IMR-90 (cell line): ENCODE data around the gene TXNRD1. TPM values are rescaled to one million over a fixed set of nuclear protein-coding genes. Genes with fewer than 3 reads are reported as not detected.
A peak's percentile ranks its signal among the peaks of the same experiment; 100 is the strongest.

Source experiments
- ATAC-seq: fragments of 200-7000 bp; cut with Tn5 transposase; 2 replicates; pipeline ENCODE4 v1.9.1; 2020; ENCODE audit warnings: low read depth, mild to moderate bottlenecking, moderate library complexity
- BruUV-seq: library from RNA; stranded (reverse); fragments of 400-500 nt; replicated peaks from 2 replicates; lab custom pipeline; 2021; lab: Mats Ljungman, UMichigan
- CTCF ChIA-PET: fragments of 300-600 bp; formaldehyde crosslinking; extraction: SDS; loops from one replicate; lab custom pipeline; 2021; ENCODE audit warnings: antibody characterized with exemption; lab: Yijun Ruan, JAX
- POLR2A ChIA-PET: fragments of 300-600 bp; sonication (Branson Sonifier 250); formaldehyde crosslinking; loops from one replicate; lab custom pipeline; 2022; ENCODE audit warnings: antibody characterized with exemption; ENCODE audit not compliant: unreplicated experiment; lab: Charles Lee
- DNase-seq: peaks from one replicate; pipeline ENCODE4 v3.0.0; 2013
- H2AFZ ChIP-seq: replicated peaks from 2 replicates; pipeline ENCODE3; 2013; ENCODE audit warnings: low read length, mild to moderate bottlenecking; ENCODE audit not compliant: poor library complexity
- H2AK5ac ChIP-seq: 2 replicates; pipeline ENCODE4 v1.6.1; 2013; ENCODE audit warnings: low read depth, low read length, inconsistent platforms
- H2AK9ac ChIP-seq: replicated peaks from 2 replicates; pipeline ENCODE3; 2013; ENCODE audit warnings: mild to moderate bottlenecking, low read depth, low read length, moderate library complexity; ENCODE audit not compliant: poor library complexity
- H2BK120ac ChIP-seq: 2 replicates; pipeline ENCODE4 v1.6.1; 2013; ENCODE audit warnings: low read depth, low read length, inconsistent platforms
- H2BK15ac ChIP-seq: 3 replicates; pipeline ENCODE4 v1.6.1; 2013; ENCODE audit warnings: low read depth, low read length, inconsistent platforms
- H2BK20ac ChIP-seq: 2 replicates; pipeline ENCODE4 v1.6.1; 2013; ENCODE audit warnings: low read depth, mild to moderate bottlenecking, inconsistent platforms, low read length, moderate library complexity
- H2BK5ac ChIP-seq: 2 replicates; pipeline ENCODE4 v1.6.1; 2013; ENCODE audit warnings: mild to moderate bottlenecking, low read depth, low read length, inconsistent platforms; ENCODE audit not compliant: poor library complexity, severe bottlenecking
- H3K14ac ChIP-seq: replicated peaks from 2 replicates; pipeline ENCODE4 v1.6.1; 2013; ENCODE audit warnings: low read depth, low read length, inconsistent platforms
- H3K18ac ChIP-seq: 2 replicates; pipeline ENCODE4 v1.6.1; 2013; ENCODE audit warnings: low read depth, low read length, control low read depth
- H3K23ac ChIP-seq: 2 replicates; pipeline ENCODE4 v1.6.1; 2013; ENCODE audit warnings: low read depth, low read length, inconsistent platforms
- H3K27ac ChIP-seq: 2 replicates; pipeline ENCODE4 v1.5.1; 2013; ENCODE audit warnings: mild to moderate bottlenecking, control low read depth, low read length; ENCODE audit not compliant: insufficient read depth
- H3K27me3 ChIP-seq: 2 replicates; pipeline ENCODE4 v1.6.1; 2013; ENCODE audit warnings: low read length; ENCODE audit not compliant: control insufficient read depth, insufficient read depth
- H3K36me3 ChIP-seq: 2 replicates; pipeline ENCODE4 v1.6.1; 2013; ENCODE audit warnings: low read length, mixed read lengths; ENCODE audit not compliant: control insufficient read depth, insufficient read depth
- H3K4ac ChIP-seq: 2 replicates; pipeline ENCODE4 v1.6.1; 2013; ENCODE audit warnings: low read depth, low read length, inconsistent platforms
- H3K4me1 ChIP-seq: 2 replicates; pipeline ENCODE4 v1.6.1; 2013; ENCODE audit warnings: low read length, mixed read lengths; ENCODE audit not compliant: control insufficient read depth, insufficient read depth
- H3K4me2 ChIP-seq: 2 replicates; pipeline ENCODE4 v1.6.1; 2013; ENCODE audit warnings: low read depth, mild to moderate bottlenecking, control low read depth, low read length, moderate library complexity
- H3K4me3 ChIP-seq: 2 replicates; pipeline ENCODE4 v1.5.1; 2013; ENCODE audit warnings: low read depth, mild to moderate bottlenecking, control low read depth, low read length, moderate library complexity; ENCODE audit not compliant: insufficient read depth
- H3K56ac ChIP-seq: 2 replicates; pipeline ENCODE4 v1.6.1; 2013; ENCODE audit warnings: low read length, inconsistent platforms; ENCODE audit not compliant: insufficient read depth; ENCODE audit errors: extremely low read depth
- H3K79me1 ChIP-seq, 2 experiments: 2 replicates each; pipeline ENCODE4 v1.6.1; 2013; ENCODE audit warnings: low read length in 2 of 2, inconsistent platforms in 1 of 2, low read depth in 1 of 2
- H3K9ac ChIP-seq: 2 replicates; pipeline ENCODE4 v1.6.1; 2013; ENCODE audit warnings: low read depth, low read length, control low read depth
- H3K9me1 ChIP-seq: 2 replicates; pipeline ENCODE4 v1.6.1; 2013; ENCODE audit warnings: low read length, inconsistent platforms; ENCODE audit not compliant: insufficient read depth
- H3K9me3 ChIP-seq: 2 replicates; pipeline ENCODE4 v1.6.1; 2013; ENCODE audit warnings: low read length; ENCODE audit not compliant: control insufficient read depth, insufficient read depth
- H4K20me1 ChIP-seq: 2 replicates; pipeline ENCODE4 v1.6.1; 2013; ENCODE audit warnings: low read length, inconsistent platforms; ENCODE audit not compliant: insufficient read depth
- H4K5ac ChIP-seq: 2 replicates; pipeline ENCODE4 v1.6.1; 2013; ENCODE audit warnings: mild to moderate bottlenecking, low read depth, low read length, control low read depth
- H4K8ac ChIP-seq, 2 experiments: 2 replicates each; pipeline ENCODE4 v1.6.1; 2013; ENCODE audit warnings: low read depth in 2 of 2, low read length in 2 of 2, control low read depth in 1 of 2, inconsistent platforms in 1 of 2
- H4K91ac ChIP-seq: 2 replicates; pipeline ENCODE4 v1.6.1; 2013; ENCODE audit warnings: low read depth, low read length, inconsistent platforms; ENCODE audit not compliant: insufficient read depth
- CHD1 ChIP-seq: IDR thresholded peaks from 2 replicates; pipeline ENCODE4 v1.6.1; 2012; ENCODE audit warnings: low read depth, low read length, improper control_type of control experiment
- ELK1 ChIP-seq: fragments of 150-350 bp; IDR thresholded peaks from 2 replicates; pipeline ENCODE4 v1.6.1; 2016; ENCODE audit warnings: low read depth, mild to moderate bottlenecking, low read length, moderate library complexity, borderline replicate concordance
- WGBS, 2 experiments: methylation state at CpG; one replicate each; pipeline versions ENCODE4 v1.1.5 to v1.1.7; 2013; ENCODE audit warnings: missing lambda C conversion rate in 2 of 2; ENCODE audit not compliant: insufficient read length in 1 of 2; ENCODE audit errors: extremely low coverage in 2 of 2; 5-methylcytosine and 5-hydroxymethylcytosine counted together
- dilution Hi-C: fragments of 300-500 bp; cut with HindIII; formaldehyde crosslinking; loops from one replicate; pipeline ENCODE4 v1.14.3; 2018; ENCODE audit warnings: low sequenced_read_pairs; ENCODE audit not compliant: unreplicated experiment
- in situ Hi-C: fragments of 300-500 bp; cut with MboI; formaldehyde crosslinking; loops from 3 replicates; pipeline ENCODE4 v1.14.3; 2019; ENCODE audit warnings: low sequenced_read_pairs, inconsistent platforms, mixed read lengths
- intact Hi-C: fragments of 100-400 bp; cut with micrococcal nuclease; formaldehyde crosslinking; loops from 2 replicates; pipeline ENCODE4 v1.10.0; 2022
- polyA plus RNA-seq, 3 experiments: library from polyadenylated mRNA; depleted of rRNA; stranded (reverse); fragments of >200 nt; gene quantifications; 2 replicates each; pipeline ENCODE4 v1.2.3, GENCODE V29; 2012; ENCODE audit warnings: low replicate concordance in 1 of 3
- total RNA-seq: library from RNA; depleted of rRNA; stranded (reverse); fragments of >200 nt; gene quantifications from 2 replicates; pipeline ENCODE4 v1.2.3, GENCODE V29; 2012

Gene TXNRD1
- total and polyA plus RNA-seq, 2 of the 4 experiments (the other 2 are of a cell fraction), result 379 to 582 TPM

GRCh38 chr12:104305349-104305748, 89.8 kb downstream of the TXNRD1 start:
- H2BK20ac ChIP-seq, result no peak overlapping the region
- in situ Hi-C loops (no loop called here), intact Hi-C loops (no loop called here), dilution Hi-C loops (no loop called here)
- H3K56ac ChIP-seq, result no peak overlapping the region
- DNase-seq (no peak), ATAC-seq (no peak)
- H2AFZ ChIP-seq, result no peak overlapping the region
- H2BK120ac ChIP-seq, result no peak overlapping the region
- TF ChIP-seq CHD1, result no peak
- no peak for TF ChIP-seq ELK1
- H4K20me1 ChIP-seq, result peaks cover 98% of the 10 kb centered on the region
- H3K27ac ChIP-seq, result no peak overlapping the region; the same call in 1 of the 2 replicates
- no peak overlapping the region for H4K91ac ChIP-seq
- POLR2A ChIA-PET, result no interaction called here
- no peak overlapping the region for H4K8ac ChIP-seq
- H3K14ac ChIP-seq, result no peak overlapping the region
- H3K23ac ChIP-seq, result no peak overlapping the region
- no peaks in the 10 kb centered on the region for H3K9me3 ChIP-seq
- no peak overlapping the region for H2AK9ac ChIP-seq
- CTCF ChIA-PET, result no interaction called here
- H3K9me1 ChIP-seq, result peaks cover 20% of the 10 kb centered on the region
- H2BK5ac ChIP-seq, result peak overlapping the region; percentile 43
- no peak overlapping the region for H2BK15ac ChIP-seq
- H4K5ac ChIP-seq, result no peak overlapping the region
- peaks cover 24% of the 10 kb centered on the region; the same call in 1 of the 2 replicates for H3K4me1 ChIP-seq
- H3K27me3 ChIP-seq, result no peaks in the 10 kb centered on the region
- no peak overlapping the region for H3K4ac ChIP-seq
- H3K4me2 ChIP-seq, result peak overlapping the region; percentile 54; the same call in 1 of the 2 replicates
- H3K79me1 ChIP-seq, result peaks cover 3 to 56% of the 10 kb centered on the region in 2 experiments; a peak in 2 of 4 replicates
- no peak overlapping the region for H3K4me3 ChIP-seq
- peak overlapping the region; percentile 4; the same call in 1 of the 2 replicates for H3K9ac ChIP-seq
- no CpG with 5 or more reads among the region's 2 CpGs for WGBS, 2 experiments
- no peak overlapping the region for H3K18ac ChIP-seq
- no TSS peak for BruUV-seq
- H3K36me3 ChIP-seq, result peaks cover 21% of the 10 kb centered on the region
- no peak overlapping the region for H2AK5ac ChIP-seq
